GM12865 (cell line): ENCODE results near the gene CLIC5.
A peak's percentile ranks its signal among the peaks of the same experiment; 100 is the strongest.

Source experiments
- DNase-seq: peaks from one replicate; pipeline ENCODE4 v3.0.0; 2010; ENCODE audit warnings: low read depth
- H3K4me3 ChIP-seq: 2 replicates; pipeline ENCODE4 v1.5.1; 2011; ENCODE audit warnings: mild to moderate bottlenecking, low read depth, low read length, control low read depth
- CTCF ChIP-seq: IDR thresholded peaks from 2 replicates; pipeline ENCODE4 v1.5.1; 2011; ENCODE audit warnings: low read length, control low read depth, low read depth, inconsistent platforms; ENCODE audit not compliant: insufficient read depth; ENCODE audit errors: missing control alignments

The CLIC5 gene

GRCh38 chr6:46015119-46015968 is at the start of gene CLIC5:
CLIC5 (minus strand) TSS chr6:46015860; CDS start chr6:46015542, 318 bp downstream.
- TF ChIP-seq CTCF: no peak
- peak within 1 kb of the TSS; percentile 54 for H3K4me3 ChIP-seq
- no peak for DNase-seq

- no peak for DNase-seq
- TF ChIP-seq CTCF: no peak
- H3K4me3 ChIP-seq: no peak overlapping the region
These were observed 47.3 kb upstream of the CLIC5 start for GRCh38 chr6:46062991-46063390.

- TF ChIP-seq CTCF: no peak
- no peak for DNase-seq
- no peak overlapping the region for H3K4me3 ChIP-seq
These were observed 46.7 kb upstream of the CLIC5 start for GRCh38 chr6:46062312-46062711.

GRCh38 chr6:46061497-46061896 is 45.8 kb upstream of the CLIC5 start:
- H3K4me3 ChIP-seq: no peak overlapping the region
- DNase-seq: no peak
- TF ChIP-seq CTCF: no peak

GRCh38 chr6:46059608-46060007 is 43.9 kb upstream of the CLIC5 start:
- no peak overlapping the region for H3K4me3 ChIP-seq
- no peak for TF ChIP-seq CTCF
- no peak for DNase-seq

GRCh38 chr6:46058951-46059350 is 43.3 kb upstream of the CLIC5 start:
- H3K4me3 ChIP-seq: no peak overlapping the region
- no peak for TF ChIP-seq CTCF
- no peak for DNase-seq

GRCh38 chr6:46057792-46058191 is 42.1 kb upstream of the CLIC5 start:
- no peak overlapping the region for H3K4me3 ChIP-seq
- DNase-seq: no peak
- no peak for TF ChIP-seq CTCF
